ENCODE data around the gene DENND1A. TPM values are rescaled to one million over a fixed set of nuclear protein-coding genes. Genes with fewer than 3 reads are reported as not detected.
"Not testable (repeated sequence)": the region's sequence is repeated elsewhere in the genome, so short reads cannot be mapped to it uniquely, and the experiment has no call there.

DENND1A gene
- total RNA-seq, 2 experiments from 2014 or later: 13.9 to 20.3 TPM

GRCh38 chr9:123428450-123428849, 501.5 kb downstream of the DENND1A start:
- DNase-seq; H3K9me3 Mint-ChIP-seq; ATAC-seq (ENCODE audit: low read depth); H3K4me1 Mint-ChIP-seq; POLR2A ChIA-PET; H3K36me3 Mint-ChIP-seq; H3K27me3 Mint-ChIP-seq; H3K4me3 Mint-ChIP-seq: not testable (repeated sequence)
- peak overlapping the region; percentile 13 for H3K27ac Mint-ChIP-seq

- POLR2A ChIA-PET: no interaction called here
- H3K27ac Mint-ChIP-seq: no peak overlapping the region
Measured at GRCh38 chr9:123426406-123426805, 503.5 kb downstream of the DENND1A start.

GRCh38 chr9:123425836-123426365, 504.0 kb downstream of the DENND1A start:
- POLR2A ChIA-PET: no interaction called here
- Mint-ChIP-seq H3K4me3 (no peak overlapping the region), H3K27ac (no peak overlapping the region), H3K36me3 (peaks cover 3% of the 10 kb centered on the region), H3K9me3 (peaks cover 2% of the 10 kb centered on the region), H3K27me3 (no peaks in the 10 kb centered on the region), H3K4me1 (peaks cover 4% of the 10 kb centered on the region)
- DNase-seq (no peak), ATAC-seq (ENCODE audit: low read depth) (no peak)

More at GRCh38 chr9:123426406-123426805, 503.5 kb downstream of the DENND1A start:
- ATAC-seq (ENCODE audit: low read depth) (no peak), DNase-seq (no peak)
- Mint-ChIP-seq H3K4me1 (peaks cover 4% of the 10 kb centered on the region), H3K36me3 (peaks cover 3% of the 10 kb centered on the region), H3K9me3 (peaks cover 2% of the 10 kb centered on the region), H3K27me3 (no peaks in the 10 kb centered on the region), H3K4me3 (no peak overlapping the region)

- peaks cover 2% of the 10 kb centered on the region for H3K9me3 Mint-ChIP-seq
- no peak overlapping the region for H3K27ac Mint-ChIP-seq
- DNase-seq (no peak), ATAC-seq (ENCODE audit: low read depth) (no peak)
- no peaks in the 10 kb centered on the region for H3K27me3 Mint-ChIP-seq
- peaks cover 4% of the 10 kb centered on the region for H3K4me1 Mint-ChIP-seq
- POLR2A ChIA-PET: no interaction called here
- no peak overlapping the region for H3K4me3 Mint-ChIP-seq
- H3K36me3 Mint-ChIP-seq: peaks cover 3% of the 10 kb centered on the region
Measured at GRCh38 chr9:123425261-123425821, 504.6 kb downstream of the DENND1A start.

- Mint-ChIP-seq H3K4me1 (peaks cover 4% of the 10 kb centered on the region), H3K27ac (no peak overlapping the region), H3K9me3 (no peaks in the 10 kb centered on the region), H3K4me3 (no peak overlapping the region), H3K36me3 (no peaks in the 10 kb centered on the region), H3K27me3 (no peaks in the 10 kb centered on the region)
- no peak for DNase-seq
- POLR2A ChIA-PET: no interaction called here
- no peak for ATAC-seq (ENCODE audit: low read depth)
Measured at GRCh38 chr9:123424552-123425225, 505.2 kb downstream of the DENND1A start.

GRCh38 chr9:123424131-123424530, 505.8 kb downstream of the DENND1A start:
- no peak for ATAC-seq (ENCODE audit: low read depth)
- H3K27me3 Mint-ChIP-seq: no peaks in the 10 kb centered on the region
- H3K4me1 Mint-ChIP-seq: peaks cover 4% of the 10 kb centered on the region
- H3K4me3 Mint-ChIP-seq: no peak overlapping the region
- POLR2A ChIA-PET: interaction anchor here (0.5 kb wide), 1 partner anchor 226 kb away, joined by 3 read pairs; no protein-coding TSS in a partner anchor
- H3K27ac Mint-ChIP-seq: no peak overlapping the region
- no peak for DNase-seq
- H3K36me3 Mint-ChIP-seq: no peaks in the 10 kb centered on the region
- H3K9me3 Mint-ChIP-seq: no peaks in the 10 kb centered on the region

GRCh38 chr9:123423311-123423640, 506.6 kb downstream of the DENND1A start:
- H3K27ac Mint-ChIP-seq: no peak overlapping the region
- POLR2A ChIA-PET: no interaction called here
- ATAC-seq (ENCODE audit: low read depth) (no peak), DNase-seq (peak; percentile 3)
- no peaks in the 10 kb centered on the region for H3K9me3 Mint-ChIP-seq
- no peak overlapping the region for H3K4me3 Mint-ChIP-seq
- peaks cover 4% of the 10 kb centered on the region for H3K4me1 Mint-ChIP-seq
- no peaks in the 10 kb centered on the region for H3K27me3 Mint-ChIP-seq
- no peaks in the 10 kb centered on the region for H3K36me3 Mint-ChIP-seq

GRCh38 chr9:123422635-123423310, 507.2 kb downstream of the DENND1A start:
- POLR2A ChIA-PET: no interaction called here
- peak; percentile 10 for DNase-seq
- H3K4me3 Mint-ChIP-seq: no peak overlapping the region
- ATAC-seq (ENCODE audit: low read depth): no peak
- no peaks in the 10 kb centered on the region for H3K36me3 Mint-ChIP-seq
- peaks cover 4% of the 10 kb centered on the region for H3K4me1 Mint-ChIP-seq
- no peaks in the 10 kb centered on the region for H3K27me3 Mint-ChIP-seq
- H3K27ac Mint-ChIP-seq: no peak overlapping the region
- H3K9me3 Mint-ChIP-seq: no peaks in the 10 kb centered on the region

GRCh38 chr9:123421801-123422455, 508.0 kb downstream of the DENND1A start:
- H3K27ac Mint-ChIP-seq: no peak overlapping the region
- POLR2A ChIA-PET: no interaction called here

GRCh38 chr9:123421186-123421585, 508.7 kb downstream of the DENND1A start:
- H3K9me3 Mint-ChIP-seq: no peaks in the 10 kb centered on the region
- ATAC-seq (ENCODE audit: low read depth): no peak
- no peak overlapping the region for H3K27ac Mint-ChIP-seq
- no peaks in the 10 kb centered on the region for H3K27me3 Mint-ChIP-seq
- H3K36me3 Mint-ChIP-seq: no peaks in the 10 kb centered on the region
- H3K4me3 Mint-ChIP-seq: no peak overlapping the region
- H3K4me1 Mint-ChIP-seq: peaks cover 2% of the 10 kb centered on the region
- POLR2A ChIA-PET: no interaction called here
- peak; percentile 2 for DNase-seq

More at GRCh38 chr9:123421801-123422455, 508.0 kb downstream of the DENND1A start:
- H3K36me3 Mint-ChIP-seq: no peaks in the 10 kb centered on the region
- no peaks in the 10 kb centered on the region for H3K9me3 Mint-ChIP-seq
- peaks cover 4% of the 10 kb centered on the region for H3K4me1 Mint-ChIP-seq
- H3K27me3 Mint-ChIP-seq: no peaks in the 10 kb centered on the region
- no peak overlapping the region for H3K4me3 Mint-ChIP-seq
- DNase-seq: peak; percentile 10
- no peak for ATAC-seq (ENCODE audit: low read depth)

- POLR2A ChIA-PET: no interaction called here
- Mint-ChIP-seq H3K27me3 (no peaks in the 10 kb centered on the region), H3K36me3 (no peaks in the 10 kb centered on the region), H3K4me3 (no peak overlapping the region), H3K27ac (no peak overlapping the region), H3K4me1 (no peaks in the 10 kb centered on the region), H3K9me3 (no peaks in the 10 kb centered on the region)
- ATAC-seq (ENCODE audit: low read depth) (no peak), DNase-seq (peak; percentile 16)
Measured at GRCh38 chr9:123420592-123421111, 509.3 kb downstream of the DENND1A start.

GRCh38 chr9:123419721-123420591, 510.0 kb downstream of the DENND1A start:
- H3K9me3 Mint-ChIP-seq: no peaks in the 10 kb centered on the region
- no peak for ATAC-seq (ENCODE audit: low read depth)
- no peaks in the 10 kb centered on the region for H3K27me3 Mint-ChIP-seq
- DNase-seq: peak; percentile 13
- H3K4me3 Mint-ChIP-seq: no peak overlapping the region
- H3K4me1 Mint-ChIP-seq: no peaks in the 10 kb centered on the region
- no peaks in the 10 kb centered on the region for H3K36me3 Mint-ChIP-seq
- H3K27ac Mint-ChIP-seq: no peak overlapping the region
- POLR2A ChIA-PET: no interaction called here

GRCh38 chr9:123419091-123419490, 510.8 kb downstream of the DENND1A start:
- Mint-ChIP-seq H3K4me3 (no peak overlapping the region), H3K27ac (no peak overlapping the region), H3K9me3 (no peaks in the 10 kb centered on the region), H3K4me1 (no peaks in the 10 kb centered on the region), H3K36me3 (no peaks in the 10 kb centered on the region), H3K27me3 (no peaks in the 10 kb centered on the region)
- DNase-seq (peak; percentile 9), ATAC-seq (ENCODE audit: low read depth) (no peak)
- POLR2A ChIA-PET: no interaction called here
